AG04449 (cell line): ENCODE measurements around the gene MSL3B.

Source experiments
- CTCF ChIA-PET: fragments of 350-600 bp; formaldehyde crosslinking; extraction: SDS; loops from one replicate; lab custom pipeline; 2021; ENCODE audit warnings: antibody characterized with exemption; lab: Yijun Ruan, JAX
- POLR2A ChIA-PET: fragments of 400-600, 350-600 bp; formaldehyde crosslinking; extraction: SDS; loops from one replicate; lab custom pipeline; 2020; ENCODE audit warnings: antibody characterized with exemption, inconsistent platforms; lab: Yijun Ruan, JAX
- DNase-seq: peaks from one replicate; pipeline ENCODE4 v3.0.0-alpha.2; 2010; ENCODE audit warnings: low read depth, low spot score
- H3K4me3 ChIP-seq: 2 replicates; pipeline ENCODE4 v1.5.1; 2011; ENCODE audit warnings: low read depth, mild to moderate bottlenecking, control low read depth, low read length
- TF ChIP-seq, protein P1 (sequence below): IDR thresholded peaks from one replicate; pipeline ENCODE4 v1.5.1; 2011; ENCODE audit warnings: mild to moderate bottlenecking, moderate library complexity, low read length, control low read depth, inconsistent platforms; ENCODE audit not compliant: insufficient read depth; ENCODE audit errors: missing control alignments

MSL3B gene

GRCh38 chr2:233822101-233822771, 46.0 kb downstream of the MSL3B start:
- POLR2A ChIA-PET: no interaction called here
- no peak overlapping the region for H3K4me3 ChIP-seq
- CTCF ChIA-PET: no interaction called here
- TF ChIP-seq, protein P1, sequence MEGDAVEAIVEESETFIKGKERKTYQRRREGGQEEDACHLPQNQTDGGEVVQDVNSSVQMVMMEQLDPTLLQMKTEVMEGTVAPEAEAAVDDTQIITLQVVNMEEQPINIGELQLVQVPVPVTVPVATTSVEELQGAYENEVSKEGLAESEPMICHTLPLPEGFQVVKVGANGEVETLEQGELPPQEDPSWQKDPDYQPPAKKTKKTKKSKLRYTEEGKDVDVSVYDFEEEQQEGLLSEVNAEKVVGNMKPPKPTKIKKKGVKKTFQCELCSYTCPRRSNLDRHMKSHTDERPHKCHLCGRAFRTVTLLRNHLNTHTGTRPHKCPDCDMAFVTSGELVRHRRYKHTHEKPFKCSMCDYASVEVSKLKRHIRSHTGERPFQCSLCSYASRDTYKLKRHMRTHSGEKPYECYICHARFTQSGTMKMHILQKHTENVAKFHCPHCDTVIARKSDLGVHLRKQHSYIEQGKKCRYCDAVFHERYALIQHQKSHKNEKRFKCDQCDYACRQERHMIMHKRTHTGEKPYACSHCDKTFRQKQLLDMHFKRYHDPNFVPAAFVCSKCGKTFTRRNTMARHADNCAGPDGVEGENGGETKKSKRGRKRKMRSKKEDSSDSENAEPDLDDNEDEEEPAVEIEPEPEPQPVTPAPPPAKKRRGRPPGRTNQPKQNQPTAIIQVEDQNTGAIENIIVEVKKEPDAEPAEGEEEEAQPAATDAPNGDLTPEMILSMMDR: no peak
- DNase-seq: no peak

- TF ChIP-seq, protein P1: no peak
- no peak overlapping the region for H3K4me3 ChIP-seq
- CTCF ChIA-PET: no interaction called here
- POLR2A ChIA-PET: no interaction called here
- DNase-seq: no peak
These were observed 46.5 kb downstream of the MSL3B start for GRCh38 chr2:233821709-233822100.

DNA sequence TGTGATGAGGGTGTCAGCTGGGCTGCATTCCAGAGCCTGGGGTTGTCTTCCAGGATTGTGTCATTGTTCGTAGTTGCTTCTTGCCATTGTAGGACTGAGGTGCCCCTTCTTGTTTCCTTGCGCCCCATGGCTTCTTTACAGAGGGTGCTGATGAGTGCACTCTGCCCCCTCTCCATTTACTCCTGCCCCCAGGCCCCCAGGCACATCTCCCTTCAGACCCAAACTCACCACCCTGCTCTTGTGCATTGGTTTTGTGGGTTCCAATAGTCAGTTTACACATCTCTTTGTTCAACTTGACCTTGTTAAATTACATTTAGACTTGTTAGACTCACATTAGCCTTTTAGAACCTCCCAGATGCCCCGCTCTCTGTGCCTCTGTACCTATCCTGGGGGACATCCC, 47.0 kb downstream of the MSL3B start:
- POLR2A ChIA-PET: no interaction called here
- H3K4me3 ChIP-seq: no peak overlapping the region
- DNase-seq: no peak
- CTCF ChIA-PET: no interaction called here
- TF ChIP-seq, protein P1: no peak

DNA sequence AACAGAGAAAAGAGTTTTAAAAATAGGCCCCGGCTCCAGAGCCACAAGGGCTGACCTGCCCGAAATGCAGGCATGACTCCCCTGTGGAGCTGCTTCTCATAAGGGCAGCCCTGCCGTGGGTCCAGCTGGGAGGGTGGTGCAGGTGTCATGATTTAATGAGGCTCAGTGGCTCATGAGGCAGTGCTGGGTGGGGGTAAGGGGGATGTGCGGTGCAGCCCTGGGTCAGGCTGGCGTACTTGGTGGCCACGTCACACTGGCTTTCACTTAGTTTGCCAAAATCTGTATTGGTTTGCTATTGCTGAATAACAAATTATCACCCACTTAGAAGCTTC, 47.4 kb downstream of the MSL3B start:
- CTCF ChIA-PET: no interaction called here
- DNase-seq: no peak
- no peak overlapping the region for H3K4me3 ChIP-seq
- TF ChIP-seq, protein P1: no peak
- POLR2A ChIA-PET: no interaction called here

DNA sequence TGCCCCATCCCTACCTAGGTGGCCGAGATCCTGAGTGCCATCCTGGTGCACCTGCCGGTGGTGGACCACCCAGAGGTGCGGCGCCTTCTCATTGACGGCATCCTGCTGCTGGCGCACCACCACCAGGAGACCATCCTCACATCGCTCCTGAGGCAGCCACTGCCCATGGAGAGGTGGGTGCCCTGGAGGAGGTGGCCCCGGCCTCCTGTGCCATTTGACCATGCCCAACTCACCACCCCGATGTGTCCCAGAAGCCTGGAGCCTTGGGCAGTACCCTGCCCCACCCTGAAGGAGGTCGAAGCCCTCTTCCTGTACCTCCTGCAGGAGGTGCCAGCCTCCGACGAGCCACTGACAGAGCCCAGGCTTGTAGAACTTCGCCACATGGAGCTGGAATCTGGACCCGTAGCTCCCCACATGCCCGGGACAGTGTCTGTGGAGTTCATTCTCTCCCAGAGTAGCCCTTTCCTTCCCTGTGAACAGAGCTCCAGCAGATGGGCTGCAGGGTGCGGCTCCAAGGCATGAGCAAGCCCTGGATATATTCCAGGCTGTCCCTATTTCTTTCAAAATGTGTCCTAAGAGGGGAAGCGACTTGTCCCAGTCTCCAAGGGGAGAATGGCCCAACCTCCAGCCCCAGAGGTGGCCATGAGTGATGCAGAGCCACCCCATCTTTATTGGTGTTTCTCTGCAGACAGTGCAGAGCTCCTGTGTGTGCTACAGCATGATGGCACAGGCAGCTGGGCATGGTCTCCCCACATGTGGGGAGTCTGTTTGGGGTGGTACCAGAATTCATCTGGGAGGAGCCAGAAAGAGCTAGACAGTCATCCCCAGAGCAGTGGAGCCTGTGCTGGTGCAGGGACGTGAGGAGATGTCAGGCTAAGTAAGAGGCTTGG, 48.1 kb downstream of the MSL3B start:
- TF ChIP-seq, protein P1: no peak
- POLR2A ChIA-PET: no interaction called here
- H3K4me3 ChIP-seq: no peak overlapping the region
- DNase-seq: no peak
- CTCF ChIA-PET: no interaction called here
